GM21825 (cell line): Measurements from ENCODE around the gene UBE2B.

ENCODE experiments used
- ATAC-seq: cut with Tn5 transposase; IDR thresholded peaks from one replicate; pipeline ENCODE4 v1.9.1; 2021; ENCODE audit warnings: mild to moderate bottlenecking, moderate library complexity; ENCODE audit not compliant: unreplicated experiment

UBE2B gene

DNA sequence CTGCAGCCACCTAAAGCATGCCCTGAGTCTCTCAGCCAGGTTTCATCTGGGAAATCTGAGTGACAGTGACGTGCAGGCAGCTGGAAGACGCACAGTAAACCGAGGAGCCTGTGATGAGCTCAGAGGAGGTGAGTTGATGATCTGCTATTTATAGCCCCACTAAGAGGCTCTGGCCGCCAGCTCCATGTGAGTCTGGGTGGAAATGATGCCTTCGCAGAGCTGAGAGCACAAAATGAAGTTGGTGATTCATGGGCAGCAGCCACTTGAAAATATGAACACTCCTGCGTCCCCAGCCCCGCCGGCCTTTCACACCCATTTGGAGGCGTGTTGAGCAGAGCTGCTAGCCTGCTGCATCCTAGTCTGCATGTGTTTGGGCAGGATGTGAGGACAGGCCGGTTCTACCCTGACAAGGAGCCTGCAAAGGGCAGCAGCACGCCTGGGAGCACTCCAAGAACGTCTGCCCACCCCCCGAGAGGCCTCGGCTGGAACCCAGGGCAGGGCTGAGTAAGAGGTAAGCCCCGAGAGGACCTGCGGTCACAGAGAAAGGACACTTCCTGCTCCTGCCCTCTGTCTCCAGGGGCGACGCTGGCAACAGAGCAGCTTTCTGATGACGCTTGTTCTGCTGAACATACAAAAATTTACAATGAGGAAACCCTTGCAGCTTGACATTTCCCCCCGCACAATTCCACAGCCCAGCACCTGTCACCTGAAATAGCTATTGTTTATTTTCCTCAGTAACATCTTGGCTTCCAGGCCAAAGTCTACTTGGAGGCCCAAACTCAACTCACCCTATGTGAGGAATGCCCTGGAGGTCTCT is 65.4 kb downstream of the UBE2B start:
- ATAC-seq, result peak; percentile 89

DNA sequence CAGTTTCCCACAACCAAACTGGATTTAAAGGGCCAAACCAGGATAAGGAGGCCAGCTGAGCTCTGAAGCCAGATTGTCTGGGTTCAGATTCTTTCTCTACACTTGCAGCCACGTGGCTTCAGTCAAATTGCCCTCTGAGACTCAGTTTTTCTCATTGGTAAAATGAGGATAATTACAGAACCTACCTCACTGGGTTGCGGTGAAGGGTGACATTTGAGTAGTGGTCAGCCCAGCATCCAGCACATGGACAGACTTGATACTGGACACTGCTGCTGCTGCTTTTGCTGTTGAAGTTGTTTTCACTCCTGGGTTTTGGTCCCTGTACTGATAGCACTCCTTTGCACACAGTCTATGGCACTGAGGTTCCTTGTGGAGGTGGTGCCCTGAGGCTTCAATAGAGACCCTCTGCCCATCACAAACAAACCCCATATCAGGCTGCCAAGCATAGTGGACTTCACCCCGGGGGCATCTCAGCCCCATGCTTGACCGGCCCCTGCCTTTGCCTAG is 66.0 kb downstream of the UBE2B start:
- no peak for ATAC-seq

DNA sequence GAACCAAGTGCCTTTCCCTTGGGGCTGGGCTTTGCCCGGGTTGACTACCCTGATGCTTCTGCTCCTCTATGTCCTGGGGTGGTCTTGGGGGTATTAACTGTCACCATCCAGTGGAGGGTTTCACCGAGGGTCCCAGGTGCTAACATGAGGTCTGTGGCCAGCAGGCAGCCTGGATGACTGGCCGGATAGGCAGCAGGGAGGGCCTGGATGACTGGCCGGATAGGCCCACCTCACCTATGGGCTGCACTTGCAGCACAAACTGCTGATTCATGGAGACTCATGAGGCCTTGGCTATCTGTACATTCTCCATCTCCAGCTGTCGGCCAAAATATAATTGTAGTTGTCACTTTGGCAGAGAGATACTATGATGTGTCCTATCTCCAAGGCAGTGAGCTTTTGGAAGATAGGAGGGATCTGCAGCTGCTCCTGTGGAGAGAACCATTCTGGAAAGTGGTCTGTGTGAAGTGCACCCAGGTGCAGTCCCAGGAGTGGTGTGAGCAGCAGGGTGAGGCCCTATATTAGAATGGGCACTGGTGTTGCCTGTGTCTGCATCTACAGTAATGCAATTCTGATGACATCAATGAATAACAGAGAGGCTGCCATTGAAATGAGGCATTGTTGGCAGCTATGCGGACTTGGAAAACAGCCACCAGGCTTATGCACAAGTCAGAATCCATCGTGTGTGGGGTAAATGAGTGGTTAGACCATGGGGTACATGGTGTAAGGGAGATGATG is 66.6 kb downstream of the UBE2B start:
- no peak for ATAC-seq

DNA sequence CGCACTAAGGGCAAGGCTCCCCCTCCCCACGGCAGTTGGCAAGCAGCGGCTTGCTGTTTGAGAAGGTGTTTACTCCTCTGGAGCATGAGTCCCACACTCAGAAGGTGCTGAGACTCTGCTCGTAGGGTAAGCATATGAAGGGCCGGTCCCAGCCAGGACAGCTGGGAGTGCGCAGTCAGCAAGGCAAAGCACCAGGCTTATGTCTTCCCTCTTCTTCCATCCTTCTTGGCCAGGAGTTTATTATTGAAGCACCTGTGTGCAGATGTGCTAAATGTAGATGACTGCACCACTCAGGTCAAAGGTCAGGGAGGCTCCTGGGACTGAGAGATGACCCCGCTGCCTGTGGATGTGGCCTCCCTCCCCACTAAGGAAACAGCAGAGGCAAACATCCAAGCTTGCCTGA is 67.4 kb downstream of the UBE2B start:
- ATAC-seq, result no peak

DNA sequence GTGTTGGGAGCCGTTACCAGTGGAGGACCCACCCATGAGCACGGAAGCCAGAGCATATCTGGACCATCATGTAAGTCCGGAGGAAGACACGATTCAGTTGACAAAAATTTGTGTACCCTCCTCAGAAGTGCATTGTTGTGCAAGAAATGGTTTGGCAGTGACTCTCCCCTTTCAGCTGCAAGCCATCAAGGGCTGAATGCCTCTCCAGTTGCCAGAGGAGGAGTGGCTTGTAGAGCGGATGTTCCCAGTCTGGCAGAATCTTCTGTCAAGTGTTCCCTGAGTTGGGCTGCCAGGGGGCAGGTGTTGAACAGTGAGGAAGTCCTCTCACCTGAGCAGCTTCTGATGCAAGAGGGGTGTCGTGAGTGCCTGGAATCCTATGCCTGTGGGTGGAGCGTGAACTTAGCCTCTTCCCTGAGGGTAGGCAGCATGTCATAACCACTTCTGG is 67.9 kb downstream of the UBE2B start:
- no peak for ATAC-seq

DNA sequence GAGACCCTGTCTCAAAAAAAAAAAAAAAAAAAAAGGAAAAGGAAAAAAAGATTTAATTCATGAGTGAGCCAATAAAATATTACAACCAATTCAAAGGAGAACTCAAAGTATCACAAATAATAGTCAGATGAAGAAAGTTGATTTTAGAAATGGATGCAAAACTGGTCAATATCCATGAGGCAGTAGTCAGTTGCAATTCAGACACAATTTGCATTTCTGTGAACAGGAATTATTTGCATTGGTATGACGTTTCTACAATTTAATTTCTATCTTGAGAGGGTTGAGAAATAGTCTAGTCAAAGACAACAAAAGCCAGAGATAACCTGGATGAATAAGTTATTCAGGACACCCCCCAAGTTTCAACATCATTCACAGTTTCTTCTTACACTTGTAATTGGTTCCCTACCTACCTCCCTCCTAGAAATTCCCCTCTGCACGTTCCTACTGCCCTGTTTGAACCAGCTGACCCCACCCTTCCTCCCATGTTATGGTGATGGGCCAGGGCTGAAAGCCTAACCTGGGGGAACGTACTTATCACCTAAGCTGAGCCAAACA is 68.9 kb downstream of the UBE2B start:
- no peak for ATAC-seq
